ENCODE results near the gene BTBD10. TPM values are rescaled to one million over a fixed set of nuclear protein-coding genes. Genes with fewer than 3 reads are reported as not detected.
"Not testable (repeated sequence)": the region's sequence is repeated elsewhere in the genome, so short reads cannot be mapped to it uniquely, and the experiment has no call there.

The BTBD10 gene
- total and polyA plus RNA-seq, 2 of the 13 experiments (the other 11 are each of a cell fraction or from before 2014, with no cell fraction given): 9.8 to 26.6 TPM

- TF ChIP-seq ZNF12 (CRISPR knock-in tag; IDR thresholded peaks at IDR 0.05) (no peak), ZBED4 (CRISPR knock-in tag; IDR thresholded peaks at IDR 0.05; ENCODE audit: borderline replicate concordance) (no peak), THAP11 (CRISPR knock-in tag; IDR thresholded peaks at IDR 0.05) (no peak)
Observed at GRCh38 chr11:13438291-13438690, 24.7 kb downstream of the BTBD10 start (continued).

GRCh38 chr11:13436836-13437235 lies 26.2 kb downstream of the BTBD10 start:
- POLR2A ChIA-PET; BruUV-seq (replicated peaks); H3K9ac ChIP-seq (ENCODE audit: insufficient read depth, low read depth, low read length); ATAC-seq; in situ Hi-C loops (cut with HindIII; ENCODE audit: extremely low pct_ligation_motif_present, low pct_unique_long_range_greater_than_20kb); H3K4me2 ChIP-seq (ENCODE audit: low read depth, low read length); H3K36me3 ChIP-seq (replicated peaks in 1 of 2; ENCODE audit: control insufficient read depth in 1 of 2, insufficient read depth in 2 of 2, low read length in 2 of 2); H3K79me2 ChIP-seq (ENCODE audit: insufficient read depth, low read length); H3K4me1 ChIP-seq (ENCODE audit: insufficient read depth, low read length); CTCF ChIA-PET (ENCODE audit: low intra/inter-chr PET ratio, low total read pairs); DNase-seq (ENCODE audit: low spot score); intact Hi-C loops (cut with micrococcal nuclease; ENCODE audit: unreplicated experiment); FAIRE-seq; H3K27me3 ChIP-seq (ENCODE audit: control insufficient read depth in 1 of 2, insufficient read depth in 2 of 2, low read length in 2 of 2); H4K20me1 ChIP-seq (ENCODE audit: insufficient read depth, low read length); H3K27ac ChIP-seq (ENCODE audit: extremely low read length, insufficient read depth, low read length); H3K9me3 ChIP-seq (ENCODE audit: low read length); H2AFZ ChIP-seq (ENCODE audit: low read length); H3K4me3 ChIP-seq (replicated peaks in 1 of 3; ENCODE audit: insufficient read depth in 1 of 3, low read depth in 2 of 3, low read length in 3 of 3): not testable (repeated sequence)
- 96% methylated on average over 7 of the region's 7 CpGs for WGBS (ENCODE audit: low lambda C conversion rate)

All from HepG2 (cell line).